ENCODE data around the gene ALOX12B.

Gene ALOX12B

GRCh38 chr17:8121681-8122421, 34.3 kb upstream of the ALOX12B start:
- H3K4me1 Mint-ChIP-seq (ENCODE audit: low read depth), result peaks cover 82% of the 10 kb centered on the region
- H3K4me3 Mint-ChIP-seq, result peak overlapping the region; percentile 91
- H3K27me3 Mint-ChIP-seq, result peaks cover 50% of the 10 kb centered on the region
- no peaks in the 10 kb centered on the region for H3K9me3 Mint-ChIP-seq
- no peak overlapping the region for H3K27ac Mint-ChIP-seq
- peaks cover 16% of the 10 kb centered on the region for H3K36me3 Mint-ChIP-seq (ENCODE audit: low read depth)

GRCh38 chr17:8121407-8121680, 33.8 kb upstream of the ALOX12B start:
- Mint-ChIP-seq H3K27me3 (peaks cover 55% of the 10 kb centered on the region), H3K4me3 (peak overlapping the region; percentile 93), H3K9me3 (no peaks in the 10 kb centered on the region), H3K36me3 (ENCODE audit: low read depth) (peaks cover 16% of the 10 kb centered on the region), H3K4me1 (ENCODE audit: low read depth) (peaks cover 79% of the 10 kb centered on the region), H3K27ac (no peak overlapping the region)

- peaks cover 61% of the 10 kb centered on the region for H3K27me3 Mint-ChIP-seq
- H3K36me3 Mint-ChIP-seq (ENCODE audit: low read depth), result peaks cover 16% of the 10 kb centered on the region
These were observed 33.2 kb upstream of the ALOX12B start for GRCh38 chr17:8120520-8121406.

GRCh38 chr17:8119581-8120519, 32.3 kb upstream of the ALOX12B start:
- Mint-ChIP-seq H3K9me3 (no peaks in the 10 kb centered on the region), H3K4me1 (ENCODE audit: low read depth) (peaks cover 64% of the 10 kb centered on the region), H3K27ac (peak overlapping the region; percentile 99), H3K27me3 (peaks cover 64% of the 10 kb centered on the region), H3K4me3 (peak overlapping the region; percentile 93), H3K36me3 (ENCODE audit: low read depth) (peaks cover 12% of the 10 kb centered on the region)

More at GRCh38 chr17:8120520-8121406, 33.2 kb upstream of the ALOX12B start:
- Mint-ChIP-seq H3K4me3 (peak overlapping the region; percentile 93), H3K4me1 (ENCODE audit: low read depth) (peaks cover 73% of the 10 kb centered on the region), H3K9me3 (no peaks in the 10 kb centered on the region), H3K27ac (peak overlapping the region; percentile 99)

GRCh38 chr17:8118769-8119580, 31.5 kb upstream of the ALOX12B start:
- Mint-ChIP-seq H3K27me3 (peaks cover 63% of the 10 kb centered on the region), H3K4me3 (peak overlapping the region; percentile 93), H3K27ac (peak overlapping the region; percentile 96), H3K9me3 (no peaks in the 10 kb centered on the region), H3K4me1 (ENCODE audit: low read depth) (peaks cover 56% of the 10 kb centered on the region), H3K36me3 (ENCODE audit: low read depth) (peaks cover 12% of the 10 kb centered on the region)

- Mint-ChIP-seq H3K4me3 (peak within 1 kb of the TSS; percentile 93), H3K4me1 (ENCODE audit: low read depth) (peaks cover 47% of the 10 kb centered on the region), H3K36me3 (ENCODE audit: low read depth) (peaks cover 12% of the 10 kb centered on the region), H3K27ac (peak within 1 kb of the TSS; percentile 96), H3K27me3 (peaks cover 60% of the 10 kb centered on the region), H3K9me3 (no peaks in the 10 kb centered on the region)
These were observed 30.7 kb upstream of the ALOX12B start, which contains the start of gene ALOXE3 for GRCh38 chr17:8117980-8118768. Gene ALOXE3 (minus strand): TSS chr17:8118514. CDS start chr17:8117990, 524 bp downstream.

- H3K27me3 Mint-ChIP-seq, result peaks cover 62% of the 10 kb centered on the region
These were observed 30.0 kb upstream of the ALOX12B start for GRCh38 chr17:8117367-8117979.

GRCh38 chr17:8116776-8117175, 29.3 kb upstream of the ALOX12B start:
- H3K27me3 Mint-ChIP-seq, result peaks cover 62% of the 10 kb centered on the region
- no peak overlapping the region for H3K27ac Mint-ChIP-seq
- no peaks in the 10 kb centered on the region for H3K9me3 Mint-ChIP-seq
- peaks cover 12% of the 10 kb centered on the region for H3K36me3 Mint-ChIP-seq (ENCODE audit: low read depth)
- no peak overlapping the region for H3K4me3 Mint-ChIP-seq
- H3K4me1 Mint-ChIP-seq (ENCODE audit: low read depth), result peaks cover 38% of the 10 kb centered on the region

More at GRCh38 chr17:8117367-8117979, 30.0 kb upstream of the ALOX12B start:
- Mint-ChIP-seq H3K9me3 (no peaks in the 10 kb centered on the region), H3K27ac (no peak overlapping the region), H3K36me3 (ENCODE audit: low read depth) (peaks cover 12% of the 10 kb centered on the region), H3K4me1 (ENCODE audit: low read depth) (peaks cover 40% of the 10 kb centered on the region), H3K4me3 (peak overlapping the region; percentile 93)

- Mint-ChIP-seq H3K4me3 (no peak overlapping the region), H3K9me3 (no peaks in the 10 kb centered on the region), H3K27me3 (peaks cover 47% of the 10 kb centered on the region), H3K27ac (no peak overlapping the region), H3K4me1 (ENCODE audit: low read depth) (peaks cover 4% of the 10 kb centered on the region), H3K36me3 (ENCODE audit: low read depth) (no peaks in the 10 kb centered on the region)
These were observed 23.4 kb upstream of the ALOX12B start for GRCh38 chr17:8110907-8111306.

GRCh38 chr17:8110456-8110804, 22.9 kb upstream of the ALOX12B start:
- Mint-ChIP-seq H3K36me3 (ENCODE audit: low read depth) (no peaks in the 10 kb centered on the region), H3K27me3 (peaks cover 42% of the 10 kb centered on the region), H3K27ac (no peak overlapping the region), H3K9me3 (no peaks in the 10 kb centered on the region), H3K4me1 (ENCODE audit: low read depth) (peaks cover 4% of the 10 kb centered on the region), H3K4me3 (no peak overlapping the region)

- H3K27ac Mint-ChIP-seq, result no peak overlapping the region
- no peak overlapping the region for H3K4me3 Mint-ChIP-seq
- no peaks in the 10 kb centered on the region for H3K36me3 Mint-ChIP-seq (ENCODE audit: low read depth)
- peaks cover 36% of the 10 kb centered on the region for H3K27me3 Mint-ChIP-seq
- no peaks in the 10 kb centered on the region for H3K9me3 Mint-ChIP-seq
- H3K4me1 Mint-ChIP-seq (ENCODE audit: low read depth), result peaks cover 4% of the 10 kb centered on the region
These were observed 22.3 kb upstream of the ALOX12B start for GRCh38 chr17:8109661-8110455.

- Mint-ChIP-seq H3K27ac (no peak overlapping the region), H3K36me3 (ENCODE audit: low read depth) (no peaks in the 10 kb centered on the region), H3K27me3 (peaks cover 29% of the 10 kb centered on the region), H3K4me1 (ENCODE audit: low read depth) (peaks cover 4% of the 10 kb centered on the region), H3K9me3 (no peaks in the 10 kb centered on the region), H3K4me3 (no peak overlapping the region)
These were observed 21.6 kb upstream of the ALOX12B start for GRCh38 chr17:8108972-8109660.

All from stimulated activated naive CD8-positive, alpha-beta T cell treated with anti-CD3 and anti-CD28 coated beads, Interleukin-15, Interleukin-2, amounts not matched to agents 100 ng/mL and 50 ng/mL, for 24 hours (primary cell).